Colonic mucosa (tissue), 4 donors: ENCODE measurements around the gene LY9. TPM values are rescaled to one million over a fixed set of nuclear protein-coding genes. Genes with fewer than 3 reads are reported as not detected.

Experiments used
- DNase-seq: peaks from one replicate; pipeline ENCODE4 v3.0.0-alpha.2; 2020
- H3K27ac ChIP-seq: fragments of 200-600 bp; one replicate; pipeline ENCODE4 v1.8.0; 2021
- H3K27me3 ChIP-seq: fragments of 200-600 bp; one replicate; pipeline ENCODE4 v1.8.0; 2021
- H3K36me3 ChIP-seq: fragments of 200-600 bp; one replicate; pipeline ENCODE4 v1.8.0; 2021
- H3K4me1 ChIP-seq: fragments of 200-600 bp; one replicate; pipeline ENCODE4 v1.8.0; 2021; ENCODE audit warnings: mild to moderate bottlenecking
- H3K4me3 ChIP-seq: fragments of 200-600 bp; one replicate; pipeline ENCODE4 v1.8.0; 2021
- H3K9ac ChIP-seq, 2 donors: one replicate each; pipeline ENCODE4 v1.7.0; 2013; ENCODE audit warnings: control low read depth in 2 of 2, low read depth in 2 of 2, low read length in 2 of 2
- H3K9me3 ChIP-seq: fragments of 200-600 bp; one replicate; pipeline ENCODE4 v1.8.0; 2021
- intact Hi-C: fragments of 100-400 bp; cut with DNase I; formaldehyde crosslinking; loops from one replicate; pipeline ENCODE4 v1.14.1; 2022
- total RNA-seq, 2 donors: library from RNA; stranded (reverse); fragmentation: NEBNext Ultra II Directional in 1 of 2; extraction: Animal tissue kit (Norgen Biotek cat#: 25700) in 1 of 2; gene quantifications; one replicate each; pipeline ENCODE4 v1.2.1, GENCODE V29; 2021
- TF ChIP-seq, protein P1 (sequence below): fragments of 200-600 bp; IDR thresholded peaks from one replicate; pipeline ENCODE4 v1.8.0; 2022; ENCODE audit warnings: antibody characterized with exemption, mild to moderate bottlenecking
- donor health status: healthy.
- donor health status: DM: no; HTN: no; CAD: no.
- donor health status: DM: no; HTN: no; CAD: no.

Gene LY9
- total RNA-seq, 2 donors from 2014 or later = 1.2 to 2.7 TPM

DNA sequence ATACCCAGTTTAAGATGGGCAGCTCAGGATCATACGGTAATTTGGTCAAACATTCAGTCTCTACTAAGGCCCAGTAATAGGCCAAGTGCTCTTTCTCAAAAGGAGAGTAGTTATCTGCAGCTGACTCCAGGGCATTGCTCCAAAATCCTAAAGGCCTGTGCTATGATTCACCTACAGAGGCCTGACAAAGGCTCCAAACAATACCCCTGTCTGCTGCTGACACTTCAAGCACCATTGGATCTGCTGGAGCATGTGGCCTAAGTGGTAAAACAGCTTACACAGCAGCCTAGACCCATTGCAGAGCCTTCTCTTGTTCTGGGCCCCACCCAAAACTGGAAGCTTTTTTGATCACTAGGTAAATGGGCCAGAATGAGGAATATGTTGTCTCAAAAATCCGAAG, 34.1 kb upstream of the LY9 start:
- Histone ChIP-seq H3K36me3 (no peaks in the 10 kb centered on the region), H3K27ac (no peak overlapping the region), H3K9ac (no peak overlapping the region), H3K4me3 (no peak overlapping the region), H3K27me3 (no peaks in the 10 kb centered on the region), H3K9me3 (no peaks in the 10 kb centered on the region), H3K4me1 (no peaks in the 10 kb centered on the region)
- no peak for DNase-seq
- intact Hi-C loops = no loop called here
- TF ChIP-seq, protein P1, sequence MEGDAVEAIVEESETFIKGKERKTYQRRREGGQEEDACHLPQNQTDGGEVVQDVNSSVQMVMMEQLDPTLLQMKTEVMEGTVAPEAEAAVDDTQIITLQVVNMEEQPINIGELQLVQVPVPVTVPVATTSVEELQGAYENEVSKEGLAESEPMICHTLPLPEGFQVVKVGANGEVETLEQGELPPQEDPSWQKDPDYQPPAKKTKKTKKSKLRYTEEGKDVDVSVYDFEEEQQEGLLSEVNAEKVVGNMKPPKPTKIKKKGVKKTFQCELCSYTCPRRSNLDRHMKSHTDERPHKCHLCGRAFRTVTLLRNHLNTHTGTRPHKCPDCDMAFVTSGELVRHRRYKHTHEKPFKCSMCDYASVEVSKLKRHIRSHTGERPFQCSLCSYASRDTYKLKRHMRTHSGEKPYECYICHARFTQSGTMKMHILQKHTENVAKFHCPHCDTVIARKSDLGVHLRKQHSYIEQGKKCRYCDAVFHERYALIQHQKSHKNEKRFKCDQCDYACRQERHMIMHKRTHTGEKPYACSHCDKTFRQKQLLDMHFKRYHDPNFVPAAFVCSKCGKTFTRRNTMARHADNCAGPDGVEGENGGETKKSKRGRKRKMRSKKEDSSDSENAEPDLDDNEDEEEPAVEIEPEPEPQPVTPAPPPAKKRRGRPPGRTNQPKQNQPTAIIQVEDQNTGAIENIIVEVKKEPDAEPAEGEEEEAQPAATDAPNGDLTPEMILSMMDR = no peak

DNA sequence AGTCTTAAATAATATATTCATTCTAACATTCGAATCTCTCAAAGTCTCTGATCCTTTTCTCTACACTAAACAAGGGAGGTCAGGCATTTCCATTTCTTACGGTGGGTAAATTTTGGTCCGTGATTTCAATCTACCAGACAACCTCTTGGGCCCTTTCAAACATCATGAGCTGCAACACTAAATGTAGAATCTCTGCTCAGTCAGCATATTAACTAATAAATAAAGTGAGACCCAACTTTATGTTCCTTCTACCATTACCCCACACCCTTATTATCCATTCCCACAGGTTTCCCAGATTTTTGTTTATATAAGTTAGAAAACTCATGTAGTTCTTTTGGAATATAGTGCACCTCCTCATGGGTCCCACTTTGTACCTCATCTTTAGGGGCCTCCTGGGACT, 32.0 kb upstream of the LY9 start:
- Histone ChIP-seq H3K27me3 (no peaks in the 10 kb centered on the region), H3K36me3 (no peaks in the 10 kb centered on the region), H3K9ac (no peak overlapping the region), H3K9me3 (no peaks in the 10 kb centered on the region), H3K27ac (no peak overlapping the region), H3K4me3 (no peak overlapping the region), H3K4me1 (no peaks in the 10 kb centered on the region)
- TF ChIP-seq, protein P1 = no peak
- DNase-seq = no peak
- intact Hi-C loops = no loop called here

DNA sequence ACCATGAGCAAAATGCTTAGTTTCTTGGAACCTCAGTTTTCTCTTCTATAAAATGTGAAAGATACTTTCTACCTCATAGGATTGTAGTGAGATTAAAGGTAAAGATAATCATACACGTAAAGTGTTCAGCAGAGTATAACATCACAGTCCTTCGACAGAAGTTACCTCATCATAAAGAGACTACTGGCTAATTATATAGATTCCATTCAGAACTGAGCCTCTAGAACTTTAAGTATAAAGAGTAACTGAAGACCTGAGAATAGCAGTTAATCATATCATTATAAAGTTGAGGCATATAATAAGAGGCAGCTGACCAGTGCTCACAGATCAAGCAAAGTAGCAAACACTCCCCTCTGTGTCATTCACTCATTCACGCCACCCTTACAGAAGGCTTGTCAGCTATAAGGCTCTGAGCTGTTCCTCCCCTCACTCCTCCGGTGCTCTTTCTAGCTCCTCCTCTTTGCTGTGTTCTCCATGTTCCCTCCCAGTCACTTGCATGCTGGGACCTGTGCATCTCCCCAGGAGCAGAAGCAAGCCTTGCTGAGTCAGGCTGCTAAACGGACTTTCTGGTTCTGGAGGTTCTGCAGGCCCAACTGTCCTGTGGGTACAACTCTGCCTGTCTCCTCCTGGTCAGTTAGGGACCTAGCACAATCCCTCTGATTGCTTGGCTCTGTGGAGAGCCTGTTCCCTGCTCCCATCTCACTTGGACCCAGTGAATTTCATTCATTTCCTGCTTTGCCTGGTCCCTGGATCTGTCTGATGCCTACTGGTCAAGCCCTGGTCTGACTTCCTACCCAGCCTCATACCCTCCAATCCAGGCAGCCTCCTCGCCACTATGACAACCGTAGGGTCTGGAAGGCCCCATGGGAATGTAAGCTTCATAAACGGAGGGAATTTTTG, 28.3 kb upstream of the LY9 start:
- H3K27me3 ChIP-seq = no peaks in the 10 kb centered on the region
- TF ChIP-seq, protein P1 = no peak
- H3K36me3 ChIP-seq = no peaks in the 10 kb centered on the region
- no peak for DNase-seq
- H3K9me3 ChIP-seq = no peaks in the 10 kb centered on the region
- H3K4me1 ChIP-seq = no peaks in the 10 kb centered on the region
- H3K9ac ChIP-seq = peak overlapping the region; percentile 10 to 40
- intact Hi-C loops = no loop called here
- no peak overlapping the region for H3K4me3 ChIP-seq
- no peak overlapping the region for H3K27ac ChIP-seq

DNA sequence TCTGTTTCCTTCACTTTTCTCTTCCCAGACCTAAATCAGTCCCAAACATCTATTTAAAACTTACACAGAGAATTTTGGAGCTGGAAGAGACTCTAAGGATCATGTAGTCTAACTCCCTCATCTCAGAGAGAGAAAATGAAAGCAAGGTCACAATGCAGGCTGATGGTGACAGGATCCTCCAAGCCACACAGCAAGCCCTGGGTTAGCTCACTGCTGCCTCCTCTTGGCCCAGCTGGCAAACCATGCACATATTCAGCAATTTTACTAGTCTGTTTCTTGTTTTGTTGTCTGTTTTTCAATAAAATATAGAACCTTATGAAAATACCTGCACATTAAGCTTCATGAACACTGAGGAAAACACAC, 27.7 kb upstream of the LY9 start:
- no peaks in the 10 kb centered on the region for H3K27me3 ChIP-seq
- no peak overlapping the region for H3K27ac ChIP-seq
- H3K4me3 ChIP-seq = no peak overlapping the region
- peak; percentile 64 for DNase-seq
- TF ChIP-seq, protein P1 = peak; percentile 47
- H3K9me3 ChIP-seq = no peaks in the 10 kb centered on the region
- peak overlapping the region in 1 of 2 donors; percentile 10 for H3K9ac ChIP-seq
- intact Hi-C loops = no loop called here
- no peaks in the 10 kb centered on the region for H3K4me1 ChIP-seq
- no peaks in the 10 kb centered on the region for H3K36me3 ChIP-seq

DNA sequence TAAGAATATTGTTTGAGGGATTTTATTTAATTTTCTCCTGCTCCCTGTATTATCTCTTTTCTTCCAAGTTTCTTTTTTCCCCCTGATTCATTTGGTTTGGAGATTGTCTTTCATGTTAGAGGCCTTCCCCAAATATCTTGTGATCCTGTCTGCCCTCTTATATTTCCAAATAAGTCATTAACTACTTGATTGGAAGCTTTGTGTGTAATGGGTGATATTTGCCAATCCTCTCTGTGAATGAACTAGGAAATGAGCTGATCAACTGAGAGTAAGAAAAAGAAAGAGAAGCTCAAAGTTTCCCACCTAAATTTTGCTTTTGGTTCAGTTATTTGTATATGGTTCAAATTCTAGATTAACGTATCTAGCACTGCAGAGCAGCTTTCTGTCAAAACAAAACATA, 23.6 kb upstream of the LY9 start:
- H3K4me1 ChIP-seq = no peaks in the 10 kb centered on the region
- no peak overlapping the region for H3K9ac ChIP-seq
- DNase-seq = no peak
- H3K27me3 ChIP-seq = no peaks in the 10 kb centered on the region
- no peaks in the 10 kb centered on the region for H3K9me3 ChIP-seq
- intact Hi-C loops = no loop called here
- TF ChIP-seq, protein P1 = no peak
- H3K4me3 ChIP-seq = no peak overlapping the region
- H3K36me3 ChIP-seq = no peaks in the 10 kb centered on the region
- no peak overlapping the region for H3K27ac ChIP-seq
